Stimulated activated CD8-positive, alpha-beta memory T cell treated with anti-CD3 and anti-CD28 coated beads, Interleukin-2, amount 100 ng/mL, for 1 hour (primary cell): ENCODE data around the gene COMMD1.
"Not testable (repeated sequence)": the region's sequence is repeated elsewhere in the genome, so short reads cannot be mapped to it uniquely, and the experiment has no call there.

Experiments
- DNase-seq, 2 donors: peaks; one replicate each; pipeline ENCODE4 v3.0.0-alpha.2; 2020; ENCODE audit warnings: low read depth in 2 of 2

The COMMD1 gene

DNA sequence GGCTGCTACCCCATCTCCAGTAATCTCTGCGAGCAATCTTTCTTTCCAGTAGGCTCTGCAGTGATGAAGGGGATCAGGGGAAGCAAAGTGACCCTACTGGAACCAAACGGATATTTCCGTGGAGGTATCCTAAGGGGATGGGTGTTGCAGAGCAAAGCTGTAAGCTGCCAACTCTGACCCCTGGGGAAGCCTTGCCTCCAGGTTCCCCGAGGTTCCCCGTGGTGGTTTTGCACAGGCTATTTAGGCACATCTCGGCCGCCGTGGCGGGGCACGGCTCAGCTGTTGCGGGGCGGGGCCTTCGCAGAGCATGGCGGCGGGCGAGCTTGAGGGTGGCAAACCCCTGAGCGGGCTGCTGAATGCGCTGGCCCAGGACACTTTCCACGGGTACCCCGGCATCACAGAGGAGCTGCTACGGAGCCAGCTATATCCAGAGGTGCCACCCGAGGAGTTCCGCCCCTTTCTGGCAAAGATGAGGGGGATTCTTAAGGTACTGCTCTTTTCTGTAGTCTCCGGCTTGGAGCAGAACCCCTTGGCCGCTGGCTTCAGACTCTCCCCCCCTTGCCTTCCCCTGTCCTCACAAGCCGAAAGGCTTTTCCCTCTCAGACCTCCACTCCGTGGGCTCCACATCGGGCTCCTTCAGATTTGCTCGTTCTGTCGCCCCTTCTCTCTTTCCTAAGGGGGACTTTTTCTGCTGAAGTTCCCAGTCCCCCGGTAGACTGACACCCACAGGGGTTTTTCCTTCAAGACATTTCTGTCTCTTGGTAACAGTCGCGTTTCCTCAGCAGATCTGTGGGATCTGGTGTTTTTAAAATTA lies at the start of gene COMMD1:
Gene COMMD1, plus strand, starts transcription at position 303 of the 814 bp plus-strand sequence. Its CDS starts 5 bp downstream, at position 308.
- peak; percentile 52 to 66 for DNase-seq

DNA sequence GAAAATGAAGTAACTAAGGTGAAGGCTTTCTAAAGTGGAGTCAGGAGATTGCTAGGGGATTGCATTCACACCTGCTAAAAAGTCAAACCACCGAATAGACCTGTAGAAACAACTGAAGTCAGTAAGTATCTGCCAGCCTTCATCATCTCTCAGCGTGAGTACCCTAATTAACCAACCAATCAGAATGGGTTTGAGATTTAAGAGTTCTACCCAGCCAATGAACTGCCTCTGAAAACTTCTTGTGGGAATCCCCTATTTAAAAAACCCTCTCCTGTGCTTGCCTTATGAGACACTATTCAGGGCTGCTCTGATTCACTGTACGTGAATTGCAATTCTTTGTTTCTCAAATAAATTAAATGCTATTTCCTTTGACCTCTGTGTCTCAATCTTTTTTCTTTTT lies 48.2 kb upstream of the COMMD1 start:
- DNase-seq = no peak

DNA sequence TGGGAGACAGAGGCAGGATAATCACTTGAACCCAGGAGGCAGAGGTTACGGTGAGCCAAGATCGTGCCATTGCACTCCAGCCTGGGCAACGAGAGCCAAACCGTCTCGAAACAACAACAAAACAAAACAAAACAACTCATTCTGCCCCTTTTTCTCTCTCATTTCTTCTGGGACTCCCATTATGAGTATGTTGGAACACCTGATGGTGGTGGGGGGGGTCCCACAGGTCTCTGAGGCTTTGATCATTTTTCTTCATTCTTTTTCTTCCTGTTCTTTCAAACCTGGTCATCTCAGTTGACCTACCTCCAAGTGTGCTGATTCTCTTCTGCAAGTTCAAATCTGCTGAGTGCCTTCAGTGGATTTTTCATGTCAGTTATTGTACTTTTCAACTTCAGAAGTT lies 43.4 kb upstream of the COMMD1 start:
- no peak for DNase-seq

DNA sequence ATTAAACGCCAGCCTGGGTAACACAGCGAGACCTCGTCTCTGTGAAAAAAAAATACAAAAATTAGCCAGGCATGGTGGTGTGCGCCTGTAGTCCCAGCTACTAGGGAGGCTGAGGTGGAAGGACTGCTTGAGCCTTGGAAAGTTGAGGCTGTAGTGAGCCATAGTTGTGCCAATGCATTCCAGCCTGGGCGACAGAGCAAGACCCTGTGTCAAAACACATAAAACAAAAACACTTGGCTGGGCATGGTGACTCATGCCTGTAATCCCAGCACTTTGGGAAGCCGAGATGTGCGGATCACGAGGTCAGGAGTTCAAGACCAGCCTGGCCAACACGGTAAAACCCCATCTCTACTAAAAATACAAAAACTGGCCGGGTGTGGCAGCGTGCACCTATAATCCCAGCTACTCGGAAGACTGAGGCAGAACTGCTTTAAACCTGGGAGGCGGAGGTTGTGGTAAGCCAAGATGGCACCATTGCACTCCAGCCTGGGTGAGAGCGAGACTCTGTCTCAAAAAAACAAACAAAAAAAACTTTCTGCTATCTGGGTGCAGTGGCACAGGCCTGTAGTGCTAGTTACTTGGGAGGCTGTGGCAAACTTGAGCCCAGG lies 38.9 kb upstream of the COMMD1 start:
- DNase-seq = not testable (repeated sequence)

DNA sequence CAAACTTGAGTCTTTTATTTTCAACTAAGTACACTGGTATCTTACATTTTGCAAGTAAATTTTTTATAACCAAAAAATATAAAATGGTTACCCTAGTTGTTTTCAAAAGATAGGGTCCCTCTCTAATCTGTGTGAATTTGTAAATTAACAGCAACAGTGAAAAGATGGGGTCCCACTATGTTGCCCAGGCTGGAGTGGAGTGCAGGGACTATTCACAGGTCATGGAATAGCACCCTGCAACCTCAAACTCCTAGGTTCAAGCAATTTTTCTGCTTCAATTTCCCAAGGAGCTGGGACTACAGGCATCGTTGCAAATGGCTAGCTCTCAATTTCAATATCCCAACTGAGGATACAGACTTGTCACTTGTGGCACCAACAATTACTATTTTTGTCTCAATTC lies 29.1 kb upstream of the COMMD1 start:
- DNase-seq = no peak

DNA sequence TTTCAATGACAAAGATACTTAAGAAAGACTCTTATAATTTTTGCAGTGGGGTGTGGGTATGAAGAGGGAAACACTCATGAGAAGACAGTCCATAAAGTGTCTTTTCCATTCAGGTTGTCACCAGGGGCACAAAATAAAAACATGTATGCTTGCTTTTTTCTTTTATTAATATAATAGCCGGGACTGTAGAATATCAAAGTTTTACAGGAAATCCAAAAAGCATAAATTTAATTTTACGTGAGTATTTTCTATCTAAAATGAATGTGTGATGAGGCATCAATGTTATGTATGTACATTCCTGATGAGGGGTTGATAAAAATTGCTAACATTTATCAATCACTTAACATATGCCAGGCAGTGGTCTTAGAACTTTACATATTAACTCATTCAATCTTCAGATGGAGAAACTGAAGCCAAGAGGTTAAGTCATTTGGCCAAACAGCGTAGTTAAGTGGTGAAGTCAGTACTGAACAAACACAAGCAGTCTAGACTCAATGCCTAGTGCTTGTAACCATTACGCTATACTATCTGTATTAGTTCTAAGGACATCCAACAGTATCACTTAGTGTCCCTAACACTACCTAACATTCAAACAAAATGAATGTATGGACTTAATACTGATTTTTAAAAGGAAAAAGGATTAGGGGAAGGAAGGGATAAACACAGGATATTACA lies 27.8 kb upstream of the COMMD1 start:
- DNase-seq = no peak

DNA sequence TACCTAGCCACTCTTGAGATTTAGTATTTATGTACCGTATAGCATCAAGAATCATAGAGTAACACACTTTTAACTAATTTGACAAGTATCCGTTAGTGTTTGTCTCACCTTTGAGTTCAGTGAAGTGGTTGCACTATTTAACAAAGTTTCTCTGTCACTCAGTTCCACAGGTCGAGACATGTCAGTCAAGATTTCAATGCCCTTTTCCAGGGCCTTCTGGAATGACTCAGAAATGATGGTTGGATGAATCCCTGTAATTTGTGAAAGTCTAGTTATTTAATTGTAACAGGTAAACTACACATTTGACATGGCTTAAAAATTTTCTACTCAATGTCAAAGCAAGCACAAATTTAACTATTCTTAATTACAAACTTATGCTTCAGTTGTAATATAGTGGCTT lies 26.7 kb upstream of the COMMD1 start:
- no peak for DNase-seq

DNA sequence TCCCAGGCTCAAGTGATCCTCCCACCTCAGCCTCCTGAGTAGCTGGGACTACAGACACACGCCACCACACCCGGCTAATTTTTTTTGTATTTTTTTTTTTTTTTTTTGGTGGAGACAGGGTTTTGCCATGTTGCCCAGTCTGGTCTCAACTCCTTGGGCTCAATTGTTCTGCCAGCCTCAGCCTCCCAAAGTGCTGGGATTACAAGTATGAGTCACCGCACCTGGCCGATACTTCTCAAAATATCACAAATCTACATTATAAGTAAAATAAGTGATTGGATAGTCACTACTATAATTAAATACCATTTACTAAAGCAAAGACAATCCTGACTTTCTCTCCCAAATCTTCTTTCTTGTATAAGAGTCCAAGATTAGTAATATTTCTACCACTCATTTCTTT lies 26.1 kb upstream of the COMMD1 start:
- DNase-seq = not testable (repeated sequence)

DNA sequence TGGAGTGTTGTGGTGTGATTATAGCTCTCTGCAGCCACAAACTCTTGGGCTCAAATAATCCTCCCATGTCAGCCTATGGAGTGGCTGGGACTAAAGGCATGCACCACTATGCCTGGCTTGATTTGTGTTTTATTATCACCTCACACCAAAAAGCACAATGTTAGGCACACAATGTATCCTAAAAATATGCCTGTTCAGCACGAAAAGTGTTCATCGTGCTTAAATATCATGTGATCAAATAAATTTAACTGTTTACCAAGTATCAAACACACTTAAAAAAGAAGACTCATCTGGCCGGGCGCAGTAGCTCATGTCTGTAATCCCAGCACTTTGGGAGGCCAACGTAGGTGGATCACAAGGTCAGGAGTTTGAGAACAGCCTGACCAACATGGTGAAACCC lies 22.6 kb upstream of the COMMD1 start:
- no peak for DNase-seq

DNA sequence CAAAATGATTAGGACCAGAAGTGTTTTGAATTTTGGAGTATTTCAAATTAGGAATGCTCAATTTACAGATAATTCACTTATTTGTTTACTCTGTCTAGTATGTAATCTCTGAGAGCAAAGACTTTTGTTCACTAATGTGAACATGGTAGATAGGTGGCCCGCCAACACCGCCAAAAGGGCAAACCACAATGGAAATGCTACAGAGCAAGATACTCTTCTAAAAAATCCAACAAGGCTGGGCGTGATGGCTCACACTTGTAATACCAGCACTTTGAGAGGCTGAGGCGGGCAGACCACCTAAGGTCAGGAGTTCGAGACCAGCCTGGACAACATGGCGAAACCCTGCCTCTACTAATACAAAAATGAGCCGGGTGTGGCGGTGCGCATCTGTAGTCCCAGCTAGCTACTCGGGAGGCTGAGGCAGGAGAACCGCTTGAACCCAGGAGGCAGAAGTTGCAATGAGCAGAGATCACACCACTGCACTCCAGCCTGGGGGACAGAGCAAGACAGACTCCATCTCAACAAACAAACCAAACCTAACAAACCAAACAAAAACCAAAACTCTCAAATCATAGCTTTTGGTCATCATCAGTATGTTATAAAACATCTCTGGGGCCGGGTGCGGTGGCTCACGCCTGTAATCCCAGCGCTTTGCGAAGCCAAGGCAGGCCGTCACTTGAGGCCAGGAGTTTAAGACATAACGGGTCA lies 19.4 kb upstream of the COMMD1 start:
- no peak for DNase-seq

DNA sequence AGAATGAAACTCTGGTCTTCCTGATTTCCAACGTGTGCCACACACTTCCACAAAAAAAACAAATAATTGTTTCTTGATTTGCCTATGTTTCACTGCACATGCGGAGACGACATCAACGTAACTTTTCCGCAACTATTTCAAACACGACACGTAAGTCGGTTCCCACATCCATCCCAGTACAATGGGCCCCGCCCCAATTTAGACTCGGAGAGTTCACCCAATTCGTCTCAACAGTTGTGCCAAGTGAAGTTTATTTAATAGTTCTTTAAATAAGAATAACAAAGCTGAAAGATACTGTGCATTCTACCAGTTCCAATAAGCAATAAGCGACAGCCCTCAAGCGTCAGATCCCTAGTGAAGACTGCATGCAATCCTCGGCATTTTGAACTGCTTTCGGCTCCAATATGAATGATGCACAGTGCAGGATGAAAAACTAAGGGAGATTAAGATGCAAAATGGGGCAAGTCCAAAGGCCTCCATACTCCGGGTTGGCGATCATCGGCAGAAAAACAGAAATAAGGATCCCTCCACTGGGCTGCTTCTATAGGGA lies 17.7 kb upstream of the COMMD1 start:
- DNase-seq = no peak

DNA sequence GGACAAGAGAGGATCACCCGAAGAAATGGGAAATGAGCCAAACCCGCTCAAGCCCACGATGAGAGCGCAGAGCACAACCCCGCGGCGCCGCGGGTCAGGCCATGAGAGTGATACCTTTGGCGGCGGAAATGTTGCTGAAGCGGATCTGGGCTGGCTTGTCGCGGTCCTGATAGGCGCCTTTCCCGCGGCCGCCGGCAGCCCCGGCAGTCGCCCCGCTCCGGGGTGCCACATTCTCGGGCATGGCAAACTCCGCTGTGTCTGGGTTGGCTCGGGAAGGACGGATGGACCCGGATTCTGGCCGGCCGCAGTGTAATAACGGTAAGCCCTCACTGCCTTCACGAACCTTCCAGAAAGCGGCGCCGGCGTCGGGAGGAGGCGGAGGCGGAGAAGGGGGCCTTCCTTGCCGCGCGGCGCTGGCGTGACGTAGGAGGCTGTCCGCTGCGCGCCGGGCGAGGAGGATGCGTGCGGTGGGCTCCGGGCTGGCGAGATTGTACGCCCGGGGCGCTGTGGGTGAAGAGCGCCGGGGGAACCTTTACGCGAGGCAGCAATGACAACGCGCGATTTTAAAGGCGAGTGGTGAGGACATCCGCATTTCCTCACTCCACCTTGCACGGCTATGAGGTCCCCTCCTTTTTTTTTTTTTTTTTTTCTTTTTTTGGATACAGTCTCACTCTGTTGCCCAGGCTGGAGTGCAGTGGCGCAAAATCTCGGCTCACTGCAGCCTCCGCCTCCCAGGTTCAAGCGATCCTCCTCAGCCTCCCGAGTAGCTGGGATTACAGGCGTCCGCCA lies 17.0 kb upstream of the COMMD1 start, which contains the start of gene CCT4:
Gene CCT4, minus strand, starts transcription at position 390 of the 789 bp plus-strand sequence. Its CDS starts 149 bp downstream, at position 241.
- peak; percentile 82 to 87 for DNase-seq

DNA sequence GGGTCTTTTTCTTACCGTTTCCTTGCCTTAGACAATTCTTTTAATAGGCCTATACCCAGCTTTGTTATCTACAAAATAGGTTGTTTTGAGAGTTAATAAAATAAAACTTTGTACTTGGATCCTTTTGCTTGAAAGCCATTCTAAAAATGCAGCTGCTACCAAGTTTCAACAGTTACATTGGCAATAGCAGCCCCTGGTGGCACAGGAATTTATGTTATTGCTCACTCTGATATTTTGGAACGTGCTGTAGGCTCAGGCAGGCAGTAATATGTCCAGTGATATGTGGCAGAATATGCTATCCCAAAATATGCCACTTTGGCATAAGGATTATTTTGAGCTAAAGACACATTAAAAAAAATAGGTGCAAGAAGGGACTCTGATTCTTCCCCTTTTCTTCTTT lies 6.7 kb upstream of the COMMD1 start:
- DNase-seq = no peak

DNA sequence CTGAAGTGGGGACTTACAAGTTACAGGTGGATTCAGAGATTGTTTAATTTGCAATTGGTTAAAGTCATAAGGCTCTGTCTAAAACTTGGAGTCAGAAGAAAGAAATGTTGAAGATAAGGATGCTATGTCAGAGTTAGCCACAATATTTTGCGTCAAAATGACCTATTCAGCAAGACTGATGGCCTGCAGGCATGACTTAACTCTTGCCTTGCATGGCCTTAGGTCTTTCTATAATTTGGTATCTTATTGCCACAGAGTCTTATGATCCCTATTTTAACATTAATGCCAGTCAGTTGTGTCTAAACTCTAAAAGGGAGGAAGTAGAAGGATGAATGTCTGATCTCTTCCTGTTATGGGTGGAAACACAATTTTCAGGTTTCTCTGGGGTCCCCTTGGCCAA lies 5.2 kb upstream of the COMMD1 start:
- DNase-seq = no peak

DNA sequence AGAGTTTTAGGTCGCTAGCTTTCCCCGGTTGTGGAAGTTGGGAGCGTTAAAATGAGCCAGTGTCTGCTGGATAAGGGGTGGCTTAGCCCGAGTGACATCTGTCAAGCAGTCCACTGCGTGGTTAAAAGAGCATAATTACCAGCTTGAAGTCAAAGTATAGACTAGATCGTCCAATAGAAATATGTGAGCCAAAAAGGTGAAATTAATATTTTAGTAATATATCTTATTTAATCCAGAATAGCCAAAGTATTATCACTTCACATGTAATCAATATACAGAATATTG lies 654 bp downstream of the COMMD1 start:
- no peak for DNase-seq

DNA sequence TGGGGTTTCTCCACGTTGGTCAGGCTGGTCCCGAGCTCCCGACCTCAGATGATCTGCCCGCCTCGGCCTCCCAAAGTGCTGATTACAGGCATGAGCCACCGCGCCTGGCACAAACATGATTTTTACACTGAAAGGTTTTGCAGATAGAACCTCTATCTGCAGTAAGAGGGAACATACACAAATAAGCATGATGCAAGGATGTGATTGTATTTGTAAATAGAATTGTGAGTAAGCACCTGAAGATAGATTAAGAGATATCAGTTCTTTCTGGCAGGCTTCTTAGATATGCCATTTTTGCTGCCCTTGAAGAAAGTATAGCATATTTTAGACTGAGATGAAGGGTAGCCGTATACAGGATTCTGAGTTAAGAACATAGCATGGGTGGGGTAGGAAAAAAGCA lies 3.6 kb downstream of the COMMD1 start:
- DNase-seq = no peak

DNA sequence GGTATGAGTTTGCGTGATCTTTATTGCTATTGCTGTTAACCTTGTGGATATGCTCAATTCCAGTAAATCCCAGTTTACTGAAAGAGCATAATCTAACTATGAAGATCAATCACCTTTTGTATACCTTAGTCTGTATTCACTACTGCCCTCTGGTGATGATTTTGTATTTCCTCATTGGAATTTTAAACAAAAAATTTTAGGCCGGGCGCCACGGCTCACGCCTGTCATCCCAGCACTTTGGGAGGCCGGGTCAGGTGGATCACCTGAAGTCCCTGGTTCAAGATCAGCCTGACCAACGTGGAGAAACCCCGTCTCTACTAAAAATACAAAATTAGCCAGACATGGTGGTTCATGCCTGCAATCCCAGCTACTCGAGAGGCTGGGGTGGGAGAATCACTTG lies 5.1 kb downstream of the COMMD1 start:
- no peak for DNase-seq

DNA sequence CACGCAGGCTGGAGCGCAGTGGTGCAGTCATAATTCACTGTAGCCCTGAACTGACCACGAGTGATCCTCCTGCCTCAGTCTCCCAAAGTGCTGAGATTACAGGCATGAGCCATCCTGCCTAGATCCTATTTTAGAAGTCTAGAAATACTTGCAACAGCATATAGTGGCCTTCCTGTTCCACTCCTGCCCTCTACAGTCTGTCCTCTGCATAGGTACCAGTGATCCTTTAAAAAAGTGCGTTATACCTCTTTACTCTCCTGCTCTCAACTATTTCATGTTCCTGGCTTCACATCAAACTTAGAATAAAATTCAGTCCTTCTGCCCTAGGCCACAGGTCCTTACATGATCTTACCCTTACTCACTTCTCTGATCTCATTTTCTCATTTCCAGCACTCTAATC lies 6.0 kb downstream of the COMMD1 start:
- no peak for DNase-seq

DNA sequence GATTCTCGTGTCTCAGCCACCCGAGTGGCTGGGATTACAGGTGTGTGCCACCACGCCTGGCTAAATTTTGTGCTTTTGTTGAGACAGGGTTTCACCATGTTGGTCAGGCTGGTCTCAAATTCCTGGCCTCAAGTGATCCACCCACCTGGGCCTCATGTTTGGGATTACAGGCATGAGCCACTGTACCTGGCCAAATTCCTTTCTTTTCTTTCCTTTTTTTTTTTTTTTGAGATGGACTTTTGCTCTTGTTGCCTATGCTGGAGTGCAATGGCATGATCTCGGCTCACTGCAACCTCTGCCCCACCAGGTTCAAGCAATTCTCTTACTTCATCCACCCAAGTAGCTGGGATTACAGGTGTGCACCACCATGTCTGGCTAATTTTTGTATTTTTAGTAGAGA lies 9.3 kb downstream of the COMMD1 start:
- DNase-seq = not testable (repeated sequence)

DNA sequence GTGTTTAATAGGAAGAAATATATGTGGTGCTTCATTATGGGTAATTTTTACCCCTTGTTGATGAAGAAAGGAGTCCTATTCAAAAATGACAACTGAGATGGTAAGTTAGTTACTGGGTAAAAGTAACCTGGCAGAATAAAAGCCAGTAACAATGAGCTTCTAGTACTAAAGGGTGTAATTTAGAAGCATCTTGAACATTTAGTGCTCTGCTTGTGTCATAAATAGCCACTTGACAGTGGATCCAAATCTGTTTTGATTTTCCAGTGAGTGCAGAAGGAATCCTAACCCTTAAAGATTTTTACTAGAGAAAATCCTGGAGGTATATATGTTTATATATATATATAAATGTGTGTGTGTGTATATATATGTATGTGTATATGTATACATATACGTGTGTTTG lies 15.1 kb downstream of the COMMD1 start:
- DNase-seq = no peak

DNA sequence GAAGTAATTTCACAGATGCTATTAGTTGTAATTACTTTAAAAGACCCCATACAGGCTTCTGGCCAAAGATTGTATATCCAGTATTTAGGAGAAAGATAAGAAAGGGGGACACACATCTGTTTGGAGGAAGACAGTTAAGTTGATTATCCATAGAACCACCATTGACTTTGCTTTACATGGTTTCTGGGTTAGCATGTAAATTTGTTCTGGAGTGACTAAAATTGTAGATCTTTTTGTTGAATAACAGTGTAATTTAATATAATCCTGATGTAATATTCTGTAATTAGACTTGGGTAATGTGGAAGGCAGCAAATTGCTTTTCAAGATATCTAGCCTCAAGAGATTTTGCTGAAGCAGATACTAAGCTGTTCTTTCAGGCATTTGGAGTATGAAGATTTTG lies 17.2 kb downstream of the COMMD1 start:
- no peak for DNase-seq
